ENCODE measurements around the gene SGCB.

The SGCB gene

DNA sequence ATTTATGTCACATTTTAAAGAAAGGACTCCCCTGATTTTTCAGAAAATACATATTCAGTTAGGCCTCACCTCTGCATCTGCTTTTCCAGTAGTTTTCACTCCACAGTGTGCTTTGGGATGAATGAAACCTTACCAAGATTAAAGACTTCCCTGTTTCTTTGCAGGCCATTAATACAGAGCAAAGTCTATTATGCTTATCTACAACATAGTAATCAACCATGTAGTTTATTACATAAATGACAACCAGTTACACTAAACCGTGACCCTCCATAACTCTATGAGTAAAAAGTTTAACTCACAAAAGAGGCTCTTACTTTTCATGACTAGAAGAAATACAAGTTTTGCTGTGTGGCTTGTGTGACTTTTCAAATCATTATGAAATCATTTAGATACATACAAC is 20.3 kb downstream of the SGCB start:
- no peak for DNase-seq

DNA sequence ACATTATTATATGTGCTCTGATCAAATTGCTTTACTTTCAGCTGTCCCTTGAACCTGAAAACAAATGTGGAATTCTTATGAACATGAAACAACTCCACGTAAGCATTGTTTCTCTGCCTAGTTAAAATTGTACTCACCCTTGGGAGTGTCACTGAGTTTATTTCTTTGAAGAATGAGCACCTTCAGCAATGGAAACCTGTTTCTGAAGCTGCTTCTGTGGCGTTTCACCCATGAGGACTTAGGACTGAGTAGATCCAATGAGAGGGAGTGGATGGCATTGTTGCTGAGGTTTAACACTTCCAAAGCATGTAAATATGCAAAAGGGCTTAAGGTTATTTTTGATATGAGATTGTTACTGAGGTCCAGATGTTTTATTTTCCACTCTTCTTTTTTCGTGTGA is 21.1 kb downstream of the SGCB start:
- no peak for DNase-seq

DNA sequence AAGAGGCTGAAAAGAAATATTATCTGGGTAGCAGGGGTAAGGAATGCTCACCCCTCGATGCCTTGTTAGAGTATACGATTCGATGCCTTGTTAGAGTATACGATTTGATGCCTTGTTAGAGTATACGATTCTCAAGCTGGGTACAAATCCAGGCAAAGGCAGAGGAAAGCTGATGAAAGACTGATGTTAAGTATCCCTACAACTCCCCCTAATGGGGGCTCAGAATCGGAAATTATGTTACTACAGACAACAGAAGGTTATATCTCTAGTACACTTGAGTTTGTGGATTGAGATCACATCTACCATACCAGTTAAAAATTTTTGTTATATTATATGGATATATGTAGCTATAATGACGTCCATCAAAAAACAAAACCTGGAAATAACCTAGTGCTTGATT is 22.7 kb downstream of the SGCB start:
- no peak for DNase-seq

DNA sequence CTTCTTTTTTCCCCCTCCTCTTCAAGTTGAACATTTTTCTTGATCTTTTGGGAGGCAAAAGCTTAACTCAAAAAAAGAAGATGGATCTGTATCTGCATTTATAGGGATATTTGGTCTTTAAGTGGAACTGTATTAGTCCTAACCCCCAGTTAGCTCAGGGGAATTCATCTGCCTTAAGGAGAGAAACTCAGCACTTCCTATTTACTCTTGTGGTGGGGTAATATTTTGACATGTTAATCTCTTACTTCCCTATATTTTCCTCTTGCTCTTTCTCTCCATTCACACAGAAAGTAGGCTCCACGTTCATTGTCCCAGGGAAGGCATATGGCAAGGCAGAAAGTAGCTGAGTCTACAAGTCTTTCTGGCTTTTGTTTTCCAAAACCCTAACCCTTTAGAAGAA is 23.2 kb downstream of the SGCB start:
- no peak for DNase-seq

DNA sequence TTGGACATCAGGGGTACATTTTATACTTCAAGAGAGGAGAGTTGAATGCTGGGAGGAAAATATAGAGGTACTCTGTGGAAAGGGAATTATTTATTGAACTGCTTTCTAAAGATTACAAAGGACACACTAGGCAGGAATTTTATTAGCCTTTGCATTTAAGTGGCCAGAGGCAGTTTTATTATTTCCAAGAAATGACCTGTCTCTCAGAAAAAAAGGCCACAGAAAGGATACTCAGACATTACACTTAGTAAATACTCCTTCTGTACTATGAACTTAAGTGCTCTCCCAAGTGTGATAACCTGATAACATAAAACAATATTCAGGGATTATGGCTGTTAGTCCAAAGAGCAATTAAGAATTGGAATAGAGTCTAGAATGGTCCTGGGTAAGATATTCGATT is 25.4 kb downstream of the SGCB start:
- DNase-seq, result no peak

DNA sequence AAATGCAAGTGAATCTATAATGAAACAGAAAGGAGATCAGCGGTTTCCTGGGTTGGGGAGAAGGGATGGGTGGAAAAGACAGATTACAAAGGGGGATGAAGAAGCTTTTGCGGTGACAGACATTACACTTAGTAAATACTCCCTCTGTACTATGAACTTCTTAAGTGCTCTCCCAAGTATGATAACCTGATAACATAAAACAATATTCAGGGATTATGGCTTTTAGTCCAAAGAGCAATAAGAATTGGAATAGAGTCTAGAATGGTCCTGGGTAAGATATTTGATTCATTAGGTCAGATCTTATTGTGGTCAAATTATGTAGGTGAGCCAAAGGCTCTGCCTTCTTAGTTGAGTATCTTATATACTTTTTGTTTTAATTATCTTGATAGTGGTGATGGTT is 27.1 kb downstream of the SGCB start:
- DNase-seq, result no peak

DNA sequence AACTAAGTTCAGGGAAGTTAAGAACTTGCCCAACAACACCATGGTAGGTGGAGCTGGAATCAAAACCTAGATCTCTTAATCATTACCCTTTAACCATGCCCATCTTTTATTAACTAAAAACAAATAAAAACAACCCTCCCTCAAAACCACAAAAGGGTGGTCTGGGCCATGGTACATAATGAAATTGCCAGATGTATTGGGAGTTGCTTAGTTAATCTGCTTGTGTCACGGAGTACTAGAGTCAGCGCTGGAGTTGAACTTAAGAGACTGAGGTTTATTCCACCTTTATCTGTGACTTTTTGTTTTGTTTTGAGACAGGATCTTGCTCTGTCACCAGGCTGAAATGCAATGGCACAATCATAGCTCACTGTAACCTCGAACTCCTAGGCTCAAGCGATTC is 31.2 kb downstream of the SGCB start:
- no peak for DNase-seq

DNA sequence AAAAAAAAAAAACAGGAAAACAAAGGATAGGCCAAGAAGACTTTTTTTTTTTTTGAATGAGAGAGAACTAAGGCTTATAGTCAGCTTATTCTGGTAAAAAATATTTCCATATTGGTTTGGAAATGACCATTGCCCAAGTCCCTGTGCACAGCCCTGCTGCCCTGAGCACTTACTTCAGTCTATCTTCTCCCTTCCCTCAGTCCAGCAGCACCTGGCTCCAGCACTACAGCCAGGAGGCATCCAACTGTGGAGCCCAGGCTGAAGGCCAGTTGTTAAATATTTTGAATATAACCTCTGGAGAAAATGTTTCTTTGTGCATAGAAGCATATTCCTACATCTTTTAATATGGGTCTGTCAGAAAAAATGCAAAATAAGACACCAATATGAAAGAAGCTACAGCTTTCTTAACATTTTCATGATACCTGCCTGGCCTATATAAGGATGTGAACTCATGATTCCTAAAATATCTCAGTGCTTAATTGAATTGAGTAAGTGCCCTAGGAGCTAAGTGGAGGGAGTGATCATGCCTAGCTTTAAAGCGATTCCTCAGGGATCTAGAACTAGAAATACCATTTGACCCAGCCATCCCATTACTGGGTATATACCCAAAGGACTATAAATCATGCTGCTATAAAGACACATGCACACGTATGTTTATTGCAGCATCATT is 32.4 kb downstream of the SGCB start:
- DNase-seq, result no peak

DNA sequence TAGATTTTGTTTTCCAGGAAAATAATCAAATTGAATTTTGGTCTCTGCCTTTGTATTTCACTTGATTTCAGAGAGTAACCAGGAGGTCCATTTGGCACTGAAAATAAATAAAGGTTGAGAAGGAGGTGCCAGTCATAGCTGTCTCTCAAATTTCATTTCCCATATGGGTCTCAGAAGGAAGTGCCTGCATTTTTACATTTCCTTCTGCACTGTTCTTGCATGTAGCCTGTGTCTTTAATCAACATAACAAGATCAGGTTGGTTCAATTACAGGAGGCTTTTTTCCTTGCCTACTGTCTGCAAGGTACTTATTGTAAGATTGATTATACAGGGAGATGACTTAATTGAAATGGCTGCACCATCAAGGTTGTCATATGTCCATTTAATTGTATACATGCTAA is 33.7 kb downstream of the SGCB start:
- no peak for DNase-seq

DNA sequence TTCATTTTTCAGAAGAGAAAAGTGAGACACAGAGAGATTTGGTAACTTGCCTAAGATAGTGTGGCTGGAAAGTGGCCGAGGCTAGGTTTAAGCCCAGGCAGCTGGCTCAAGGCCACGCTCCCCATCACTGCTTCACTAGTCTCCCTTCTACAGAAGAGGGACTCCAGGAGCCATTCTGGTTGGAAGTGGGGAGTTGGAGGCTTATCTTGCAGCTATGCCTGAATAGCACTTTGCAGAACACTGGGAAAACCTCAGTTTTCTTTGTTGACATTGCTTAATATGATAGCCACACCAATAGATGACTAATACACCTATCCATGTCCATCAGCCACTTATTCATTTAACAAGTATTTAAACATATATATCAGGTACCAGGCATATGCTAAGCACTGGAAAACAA is 36.5 kb downstream of the SGCB start:
- no peak for DNase-seq

DNA sequence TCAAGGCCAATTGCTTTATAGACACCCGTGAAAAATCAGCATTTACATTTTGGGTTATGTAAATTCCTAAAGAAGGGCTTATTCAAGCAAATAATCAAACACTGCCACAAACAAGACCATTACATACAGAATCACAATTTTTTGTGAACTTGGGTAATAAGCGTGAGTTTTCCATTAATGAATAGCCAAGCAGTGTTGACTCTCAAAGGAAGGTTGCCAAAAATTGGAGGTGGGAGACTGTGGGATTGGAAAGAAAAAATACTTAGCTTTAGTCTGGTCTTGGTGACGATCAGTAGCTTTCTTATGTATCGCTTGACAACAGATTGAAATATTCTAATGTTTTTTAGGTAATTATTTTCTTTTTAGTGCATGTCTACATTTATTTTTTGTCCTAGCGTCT is 38.8 kb downstream of the SGCB start:
- DNase-seq, result no peak

DNA sequence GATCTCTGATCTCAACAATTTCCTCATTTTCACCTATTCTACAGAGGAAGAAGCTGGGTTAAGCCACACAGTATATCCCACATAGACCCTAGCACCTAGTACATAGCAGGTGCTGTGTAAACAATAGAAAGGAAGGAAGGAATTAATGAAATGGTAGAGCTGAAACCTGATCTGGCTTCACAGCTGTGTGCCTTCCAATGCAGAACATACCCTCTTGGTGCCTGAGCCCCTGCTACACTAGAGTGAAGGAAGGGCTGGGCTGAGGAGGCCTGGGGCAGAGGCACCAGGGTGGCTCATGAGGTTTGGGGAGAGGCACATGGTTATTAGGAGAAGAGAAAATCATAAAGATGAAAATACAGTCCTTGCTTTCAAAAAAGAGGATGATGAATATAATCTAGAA is 39.3 kb downstream of the SGCB start:
- no peak for DNase-seq

DNA sequence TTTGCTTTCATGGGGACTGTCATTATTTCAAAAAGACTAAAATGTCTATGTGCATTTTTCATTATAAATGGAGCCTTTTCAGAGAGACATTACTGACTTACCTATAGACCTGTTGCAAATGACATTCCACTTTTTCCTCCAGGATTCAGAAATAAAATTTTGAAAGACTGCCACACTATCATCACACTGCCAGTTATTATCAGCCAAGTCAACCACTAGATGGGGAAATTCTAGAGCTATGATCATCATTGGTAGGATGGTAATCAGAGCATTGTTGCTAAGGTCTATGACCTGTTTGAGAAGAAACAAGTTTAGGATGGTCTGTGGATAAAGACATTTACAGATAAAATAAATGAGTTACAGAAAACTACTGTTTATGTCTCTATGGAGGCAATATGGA is 40.5 kb downstream of the SGCB start:
- no peak for DNase-seq

DNA sequence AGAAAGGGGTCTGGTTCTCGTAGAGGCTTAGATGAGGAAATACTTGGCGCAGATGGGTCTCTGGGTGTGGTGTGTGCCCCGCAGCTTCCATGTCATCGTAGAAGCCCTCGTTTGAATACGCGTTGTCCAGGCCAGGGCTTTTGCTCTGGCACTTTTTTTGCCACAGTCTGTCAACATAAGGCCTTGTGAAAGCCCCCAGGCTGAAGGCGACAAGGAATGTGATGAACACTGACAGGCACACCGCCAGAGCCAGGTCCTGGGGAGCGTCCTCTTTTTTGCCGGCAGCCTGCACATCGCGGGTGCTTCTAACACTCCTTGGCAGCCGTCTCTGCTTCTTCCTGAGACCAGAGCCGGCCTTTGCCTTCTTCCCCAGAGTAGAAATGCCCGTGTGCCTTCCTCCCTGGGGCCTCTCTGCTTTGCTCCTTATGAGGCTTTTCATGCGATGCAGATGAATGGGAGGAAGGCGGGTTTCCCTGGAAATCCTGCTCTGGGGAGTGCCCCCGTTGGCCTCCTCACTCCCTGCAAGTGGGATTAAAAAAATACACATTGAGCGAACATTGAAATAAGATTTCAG is 42.4 kb downstream of the SGCB start:
- no peak for DNase-seq
